Left ventricle myocardium inferior (tissue), 1 donor: Measurements from ENCODE around the gene RPL12. TPM values are rescaled to one million over a fixed set of nuclear protein-coding genes. Genes with fewer than 3 reads are reported as not detected.

Experiments
- DNase-seq: peaks from one replicate; pipeline ENCODE4 v3.0.0-alpha.2; 2020
- H3K27ac ChIP-seq: fragments of 200-600 bp; replicated peaks from 2 replicates; pipeline ENCODE4 v1.8.0; 2021
- H3K27me3 ChIP-seq: fragments of 200-600 bp; 2 replicates; pipeline ENCODE4 v1.8.0; 2021; ENCODE audit warnings: low read depth
- H3K36me3 ChIP-seq: fragments of 200-600 bp; 2 replicates; pipeline ENCODE4 v1.8.0; 2021
- H3K4me1 ChIP-seq: fragments of 200-600 bp; 2 replicates; pipeline ENCODE4 v1.8.0; 2021
- H3K4me3 ChIP-seq: fragments of 200-600 bp; 2 replicates; pipeline ENCODE4 v1.8.0; 2021; ENCODE audit warnings: mild to moderate bottlenecking, moderate library complexity
- H3K9me3 ChIP-seq: fragments of 200-600 bp; replicated peaks from 2 replicates; pipeline ENCODE4 v1.8.0; 2021
- intact Hi-C: fragments of 100-400 bp; cut with micrococcal nuclease; formaldehyde crosslinking; loops from one replicate; pipeline ENCODE4 v1.11.0; 2022
- total RNA-seq: library from RNA; stranded (reverse); fragmentation: NEBNext Ultra II Directional; extraction: Animal tissue kit (Norgen Biotek cat#: 25700); gene quantifications from one replicate; pipeline ENCODE4 v1.2.1, GENCODE V29; 2021
- TF ChIP-seq, protein P1 (sequence below): fragments of 200-600 bp; IDR thresholded peaks from 2 replicates; pipeline ENCODE4 v1.8.0; 2021; ENCODE audit warnings: antibody characterized with exemption, mild to moderate bottlenecking, borderline replicate concordance
- donor health status: DM: no; HTN: yes; CAD: no; lungs with severe emphysema.

The RPL12 gene
- total RNA-seq, 1 donor from 2014 or later: 605 TPM

- DNase-seq: no peak
- Histone ChIP-seq H3K9me3 (no peaks in the 10 kb centered on the region), H3K27ac (no peak overlapping the region), H3K4me1 (no peaks in the 10 kb centered on the region), H3K4me3 (no peak overlapping the region), H3K27me3 (no peaks in the 10 kb centered on the region), H3K36me3 (peaks cover 95% of the 10 kb centered on the region)
- intact Hi-C loops: no loop called here
- TF ChIP-seq, protein P1, sequence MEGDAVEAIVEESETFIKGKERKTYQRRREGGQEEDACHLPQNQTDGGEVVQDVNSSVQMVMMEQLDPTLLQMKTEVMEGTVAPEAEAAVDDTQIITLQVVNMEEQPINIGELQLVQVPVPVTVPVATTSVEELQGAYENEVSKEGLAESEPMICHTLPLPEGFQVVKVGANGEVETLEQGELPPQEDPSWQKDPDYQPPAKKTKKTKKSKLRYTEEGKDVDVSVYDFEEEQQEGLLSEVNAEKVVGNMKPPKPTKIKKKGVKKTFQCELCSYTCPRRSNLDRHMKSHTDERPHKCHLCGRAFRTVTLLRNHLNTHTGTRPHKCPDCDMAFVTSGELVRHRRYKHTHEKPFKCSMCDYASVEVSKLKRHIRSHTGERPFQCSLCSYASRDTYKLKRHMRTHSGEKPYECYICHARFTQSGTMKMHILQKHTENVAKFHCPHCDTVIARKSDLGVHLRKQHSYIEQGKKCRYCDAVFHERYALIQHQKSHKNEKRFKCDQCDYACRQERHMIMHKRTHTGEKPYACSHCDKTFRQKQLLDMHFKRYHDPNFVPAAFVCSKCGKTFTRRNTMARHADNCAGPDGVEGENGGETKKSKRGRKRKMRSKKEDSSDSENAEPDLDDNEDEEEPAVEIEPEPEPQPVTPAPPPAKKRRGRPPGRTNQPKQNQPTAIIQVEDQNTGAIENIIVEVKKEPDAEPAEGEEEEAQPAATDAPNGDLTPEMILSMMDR: no peak
Observed at GRCh38 chr9:127437497-127438264, 13.5 kb downstream of the RPL12 start.

GRCh38 chr9:127430415-127430814, 20.8 kb downstream of the RPL12 start:
- Histone ChIP-seq H3K4me1 (peaks cover 23% of the 10 kb centered on the region), H3K27me3 (no peaks in the 10 kb centered on the region), H3K36me3 (peaks cover 59% of the 10 kb centered on the region), H3K4me3 (no peak overlapping the region), H3K27ac (no peak overlapping the region), H3K9me3 (no peaks in the 10 kb centered on the region)
- TF ChIP-seq, protein P1: no peak
- DNase-seq: no peak
- intact Hi-C loops: no loop called here

DNA sequence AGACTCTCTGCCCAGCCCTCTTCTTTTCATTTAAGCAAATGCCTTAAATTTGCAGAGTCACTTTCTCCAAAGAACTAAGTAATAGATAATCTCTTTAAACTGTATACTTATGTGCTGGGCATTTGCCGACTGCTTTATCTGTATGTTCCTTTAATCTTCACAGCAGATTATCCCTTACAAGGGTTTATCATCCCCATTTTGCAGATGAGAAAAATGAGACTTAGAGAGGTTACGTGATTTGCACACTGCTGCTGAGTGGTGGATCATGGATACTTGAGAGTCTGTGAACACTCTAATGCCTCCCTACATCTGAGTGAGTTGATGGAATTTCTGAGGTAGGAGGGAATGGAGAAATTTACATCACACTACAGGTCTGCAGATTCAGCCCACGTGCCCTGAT, 22.9 kb downstream of the RPL12 start:
- TF ChIP-seq, protein P1: no peak
- intact Hi-C loops: no loop called here
- Histone ChIP-seq H3K9me3 (no peaks in the 10 kb centered on the region), H3K36me3 (peaks cover 38% of the 10 kb centered on the region), H3K4me1 (peaks cover 39% of the 10 kb centered on the region), H3K27me3 (no peaks in the 10 kb centered on the region), H3K27ac (no peak overlapping the region), H3K4me3 (no peak overlapping the region)
- DNase-seq: no peak

- DNase-seq: no peak
- TF ChIP-seq, protein P1: no peak
- no peak overlapping the region for H3K4me3 ChIP-seq
- H3K4me1 ChIP-seq: peaks cover 55% of the 10 kb centered on the region
- H3K36me3 ChIP-seq: peaks cover 31% of the 10 kb centered on the region
- H3K27ac ChIP-seq: no peak overlapping the region
- H3K27me3 ChIP-seq: no peaks in the 10 kb centered on the region
- no peaks in the 10 kb centered on the region for H3K9me3 ChIP-seq
- intact Hi-C loops: no loop called here
Observed at GRCh38 chr9:127426756-127427155, 24.4 kb downstream of the RPL12 start.

GRCh38 chr9:127424676-127424999, 26.6 kb downstream of the RPL12 start:
- Histone ChIP-seq H3K4me1 (peaks cover 58% of the 10 kb centered on the region), H3K27ac (peak overlapping the region; percentile 94), H3K4me3 (peak overlapping the region; percentile 91), H3K36me3 (peaks cover 18% of the 10 kb centered on the region), H3K27me3 (no peaks in the 10 kb centered on the region), H3K9me3 (no peaks in the 10 kb centered on the region)
- intact Hi-C loops: no loop called here
- TF ChIP-seq, protein P1: no peak
- DNase-seq: no peak
